A172 (cell line): ENCODE data around the gene C16orf54. TPM values are rescaled to one million over a fixed set of nuclear protein-coding genes. Genes with fewer than 3 reads are reported as not detected.
"Not testable (repeated sequence)": the region's sequence is repeated elsewhere in the genome, so short reads cannot be mapped to it uniquely, and the experiment has no call there.

Source experiments
- DNase-seq: peaks from one replicate; pipeline ENCODE4 v3.0.0-alpha.2; 2015; ENCODE audit warnings: low spot score
- total RNA-seq: library from RNA; depleted of rRNA; stranded (reverse); fragments of >200 nt; shearing (Covaris generic); gene quantifications from 2 replicates; pipeline ENCODE4 v1.2.3, GENCODE V29; 2014; rRNA removed

C16orf54 gene, protein sequence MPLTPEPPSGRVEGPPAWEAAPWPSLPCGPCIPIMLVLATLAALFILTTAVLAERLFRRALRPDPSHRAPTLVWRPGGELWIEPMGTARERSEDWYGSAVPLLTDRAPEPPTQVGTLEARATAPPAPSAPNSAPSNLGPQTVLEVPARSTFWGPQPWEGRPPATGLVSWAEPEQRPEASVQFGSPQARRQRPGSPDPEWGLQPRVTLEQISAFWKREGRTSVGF
- total RNA-seq = 0.09 TPM in 1 of 2 replicates, not detected in the other

DNA sequence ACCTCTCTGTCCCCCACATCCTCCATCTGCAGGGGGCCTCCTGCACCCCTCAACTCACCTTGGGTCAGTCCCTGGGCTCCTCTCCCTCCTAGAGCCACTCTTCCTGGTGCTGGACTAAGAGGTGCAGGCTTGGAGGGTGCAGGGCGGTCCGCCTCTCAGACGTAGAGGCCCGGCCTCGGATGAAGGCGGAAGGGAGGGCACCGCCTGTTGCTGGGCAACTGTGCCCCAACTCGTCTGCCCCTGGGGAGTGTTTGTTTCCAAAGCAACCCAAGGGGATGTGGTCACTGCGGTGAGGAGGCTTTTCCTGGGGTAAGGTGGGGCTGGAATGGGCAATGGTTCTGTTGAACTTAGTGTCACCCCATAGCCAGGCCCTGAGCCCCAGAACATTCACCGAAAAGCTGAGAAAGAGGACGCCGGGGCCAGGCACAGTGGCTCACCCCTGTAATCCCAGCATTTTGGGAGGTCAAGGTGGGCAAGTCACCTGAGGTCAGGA, at the start of gene C16orf54:
TSS of gene C16orf54 (minus strand) at position 138 of the 493 bp plus-strand sequence. CDS start 1,039 bp downstream, outside the sequence.
- no peak for DNase-seq

DNA sequence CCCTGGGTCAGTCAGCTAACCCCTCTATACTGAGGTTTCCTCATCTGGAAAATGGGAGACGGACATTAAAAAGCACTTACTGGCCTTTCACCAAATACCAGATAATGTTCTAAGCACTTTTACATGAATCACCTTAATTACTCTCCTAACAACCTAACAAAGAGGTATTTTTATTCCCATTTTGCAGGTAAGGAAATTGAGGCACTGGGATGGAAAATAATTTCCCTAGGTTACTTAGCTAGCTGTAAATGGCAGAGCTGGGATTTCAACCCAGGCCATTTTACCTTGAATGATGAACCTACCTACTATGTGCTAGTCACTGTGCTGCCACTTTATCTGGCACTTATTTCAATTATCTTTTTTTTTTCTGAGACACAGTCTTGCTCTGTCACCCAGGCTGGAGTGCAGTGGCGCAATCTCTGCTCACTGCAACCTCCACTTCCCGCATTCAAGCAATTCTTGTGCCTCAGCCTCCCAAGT, 48.5 kb upstream of the C16orf54 start:
- no peak for DNase-seq

DNA sequence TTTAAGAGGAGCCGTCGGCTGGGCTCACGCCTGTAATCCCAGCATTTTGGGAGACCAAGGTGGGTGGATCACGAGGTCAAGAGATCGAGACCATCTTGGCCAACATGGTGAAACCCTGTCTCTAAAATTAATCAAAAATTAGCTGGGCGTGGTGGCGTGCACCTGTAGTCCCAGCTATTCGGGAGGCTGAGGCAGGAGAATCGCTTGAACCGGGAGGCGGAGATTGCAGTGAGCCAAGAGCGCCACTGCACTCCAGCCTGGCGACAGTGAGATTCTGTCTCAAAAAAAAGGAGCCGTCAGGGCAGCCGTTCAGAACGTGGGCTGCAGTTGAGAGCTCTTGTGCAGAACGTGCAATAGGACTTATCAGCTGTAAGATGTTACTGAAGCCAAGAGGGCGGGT, 47.4 kb upstream of the C16orf54 start:
- DNase-seq = not testable (repeated sequence)

DNA sequence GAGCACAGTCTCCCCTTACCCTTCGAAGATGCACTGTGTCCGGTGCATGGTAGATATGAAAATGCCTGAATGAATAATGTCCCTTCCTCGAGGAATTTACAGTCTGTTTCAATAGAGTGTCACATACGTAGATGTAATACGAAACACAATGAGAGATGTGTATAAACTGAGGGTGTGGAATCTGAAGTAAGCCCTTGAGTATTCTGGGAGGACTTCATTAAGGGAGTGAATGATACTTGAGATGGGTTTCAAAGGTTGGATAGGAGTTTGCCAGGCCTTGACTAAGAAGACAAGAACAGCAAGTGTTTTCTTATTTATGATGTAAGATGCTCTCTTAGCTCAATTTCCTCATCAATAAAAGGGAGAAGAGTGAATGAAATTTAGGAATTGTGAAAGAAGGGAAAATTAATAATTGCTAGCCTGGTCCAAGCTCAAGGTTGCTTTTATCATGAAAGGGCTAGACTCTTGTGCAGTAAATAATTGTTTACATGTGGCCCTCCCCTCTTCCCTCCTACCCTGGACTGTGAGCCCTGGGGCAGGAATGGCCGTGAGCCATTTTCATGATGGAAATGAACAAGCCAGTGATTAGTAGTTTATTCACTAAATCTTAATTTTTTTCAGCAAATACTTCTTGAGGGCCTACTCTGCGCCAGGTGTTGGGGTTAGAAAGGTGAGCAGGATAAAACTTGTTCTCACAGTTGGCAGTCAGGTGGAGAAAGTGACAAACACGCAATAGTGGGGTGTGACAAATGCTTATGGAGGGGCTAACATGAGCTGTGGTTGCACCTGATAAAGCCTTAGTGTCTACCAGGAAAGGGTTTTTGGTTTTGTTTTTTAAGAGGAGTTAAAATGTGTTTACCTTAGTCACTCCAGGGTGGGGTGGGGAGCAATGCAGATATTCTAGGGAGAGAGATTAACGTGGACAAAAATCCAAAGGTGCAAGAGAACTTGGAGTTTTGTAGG, 46.3 kb upstream of the C16orf54 start:
- no peak for DNase-seq

DNA sequence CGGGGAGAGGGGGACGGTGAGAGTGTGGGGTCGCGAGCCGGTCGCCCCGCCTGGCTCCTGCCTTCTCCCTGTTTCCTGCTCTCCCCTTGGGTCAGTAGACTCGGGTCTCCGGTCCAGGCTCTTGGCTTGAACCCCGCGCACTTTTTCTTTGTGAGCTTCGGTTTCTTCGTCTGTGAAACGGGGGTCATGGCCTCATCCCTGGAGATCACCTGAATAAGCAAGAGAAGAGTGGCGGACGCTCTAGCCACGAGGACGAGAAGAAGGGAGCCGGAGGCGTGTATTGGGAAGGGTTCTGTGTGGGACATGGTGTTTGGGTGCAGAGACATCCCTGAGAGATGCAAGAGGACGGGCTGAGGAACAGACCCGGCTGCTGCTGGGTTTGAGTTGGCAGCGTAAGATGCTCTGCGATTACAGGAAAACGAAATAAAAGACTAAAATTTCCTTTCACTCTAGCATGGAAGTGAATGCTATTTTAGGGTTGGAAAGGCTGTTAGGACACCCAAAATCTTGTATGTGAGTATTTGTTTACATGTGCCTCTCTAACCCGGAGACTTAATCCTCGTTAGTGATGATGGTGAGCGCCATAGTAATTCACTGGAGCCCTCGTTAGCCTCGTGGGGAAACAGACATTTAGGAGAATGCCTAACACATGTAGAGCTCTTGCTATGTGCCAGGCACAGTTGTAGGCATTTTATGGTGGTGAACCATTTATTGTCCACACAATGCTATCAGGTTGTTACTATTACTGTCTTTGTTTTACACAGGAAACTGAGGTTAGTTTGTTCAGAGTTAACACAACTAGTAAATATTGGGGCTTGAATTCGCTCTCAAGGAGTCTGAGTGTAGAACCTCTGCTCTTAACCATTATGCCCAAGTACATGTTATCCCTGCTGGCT, 45.4 kb upstream of the C16orf54 start:
- DNase-seq = no peak

DNA sequence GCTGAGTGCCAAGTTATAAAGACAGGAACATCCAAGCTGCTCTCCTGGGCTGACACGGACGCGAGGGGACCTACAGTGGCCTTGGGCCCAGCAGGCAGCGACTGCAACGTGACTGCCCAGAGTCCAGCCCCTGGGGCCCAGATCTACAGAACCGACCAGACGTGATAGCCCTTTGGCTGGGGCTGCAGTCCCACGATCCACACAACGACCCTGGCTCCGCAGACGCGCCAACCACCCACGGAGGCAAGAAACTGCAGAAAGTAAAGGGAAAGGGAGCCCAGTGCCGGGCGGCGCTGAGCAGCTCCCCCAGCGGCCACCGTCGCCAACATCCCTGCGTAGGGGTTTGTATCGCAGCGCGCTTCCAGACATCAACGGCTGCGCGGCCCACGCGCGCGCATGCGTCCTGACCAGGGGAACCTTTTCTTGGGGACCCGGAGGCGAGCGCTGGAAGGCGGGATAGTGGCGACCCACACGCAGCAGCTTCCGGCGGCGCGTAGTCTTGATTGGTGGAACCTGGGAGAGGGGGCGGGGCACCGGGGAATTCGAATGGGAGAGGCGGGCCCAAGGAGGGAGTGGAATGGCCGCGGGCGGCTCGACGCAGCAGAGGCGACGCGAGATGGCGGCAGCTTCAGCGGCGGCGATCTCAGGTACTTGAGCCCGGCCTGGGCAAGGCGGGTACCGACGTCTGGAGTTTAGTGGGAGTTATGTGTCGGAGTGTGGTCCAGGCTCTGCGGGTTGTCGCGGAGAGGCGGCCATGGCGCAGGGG, 44.6 kb upstream of the C16orf54 start, which contains the start of gene KIF22:
TSS of gene KIF22 (plus strand) at position 569 of the 766 bp plus-strand sequence. CDS start at position 578, 9 bp downstream.
- DNase-seq = peak; percentile 96

DNA sequence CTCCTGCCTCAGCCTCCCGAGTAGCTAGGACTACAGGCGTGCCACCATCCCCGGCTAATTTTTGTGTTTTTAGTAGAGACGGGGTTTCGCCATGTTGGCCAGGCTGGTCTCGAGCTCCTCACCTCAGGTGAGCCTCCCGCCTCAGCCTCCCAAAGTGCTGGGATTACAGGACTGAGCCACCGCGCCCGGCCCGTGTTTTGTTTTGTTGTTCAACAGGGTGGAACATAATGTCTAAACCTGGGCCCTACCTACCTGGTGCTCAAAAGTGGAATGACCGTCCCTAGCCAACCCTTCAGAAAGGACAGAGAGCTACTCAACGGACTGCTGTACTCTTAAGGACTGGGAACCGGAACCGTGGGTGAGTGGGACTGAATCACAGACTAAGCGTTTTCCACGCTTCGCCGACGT, 44.0 kb upstream of the C16orf54 start:
- DNase-seq = no peak

DNA sequence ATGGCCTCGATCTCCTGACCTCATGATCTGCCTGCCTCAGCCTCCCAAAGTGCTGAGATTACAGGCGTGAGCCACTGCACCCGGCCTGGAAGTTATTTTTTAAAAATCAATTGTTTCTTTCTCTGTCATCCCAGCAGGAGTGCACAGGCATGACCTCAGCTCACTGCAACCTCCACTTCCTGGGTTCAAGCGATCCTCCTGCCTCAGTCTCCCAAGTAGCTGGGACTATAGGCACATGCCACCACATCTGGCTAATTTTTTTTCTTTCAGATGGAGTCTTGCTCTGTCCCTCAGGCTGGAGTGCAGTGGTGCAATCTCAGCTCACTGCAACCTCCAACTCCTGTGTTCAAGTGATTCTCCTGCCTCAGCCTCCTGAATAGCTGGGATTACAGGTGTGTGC, 41.4 kb upstream of the C16orf54 start:
- not testable (repeated sequence) for DNase-seq

DNA sequence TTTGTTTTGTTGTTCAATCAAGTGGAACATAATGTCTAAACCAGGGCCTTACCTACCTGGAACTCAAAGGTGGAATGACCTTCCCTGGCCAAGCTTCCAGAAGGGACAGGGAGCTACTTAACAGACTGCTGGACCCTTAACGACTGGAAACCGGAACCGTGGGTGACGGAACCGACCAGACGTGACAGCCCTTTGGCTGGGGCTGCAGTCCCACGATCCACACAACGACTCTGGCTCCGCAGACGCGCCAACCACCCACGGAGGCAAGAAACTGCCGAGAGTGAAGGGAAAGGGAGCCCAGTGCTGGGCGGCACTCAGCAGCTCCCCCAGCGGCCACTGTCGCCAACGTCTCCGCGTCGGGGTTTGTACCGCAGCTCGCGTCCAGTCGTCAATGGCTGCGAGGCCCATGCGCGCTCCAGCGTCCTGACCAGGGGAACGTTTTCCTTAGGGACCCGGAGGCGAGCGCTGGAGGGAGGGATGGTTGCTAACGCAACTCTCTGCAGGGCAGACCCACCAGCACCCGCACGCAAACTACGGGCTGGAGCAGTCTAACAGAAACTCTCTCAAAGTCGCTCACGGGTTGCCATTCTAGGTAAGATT, 39.2 kb upstream of the C16orf54 start:
- DNase-seq = no peak

DNA sequence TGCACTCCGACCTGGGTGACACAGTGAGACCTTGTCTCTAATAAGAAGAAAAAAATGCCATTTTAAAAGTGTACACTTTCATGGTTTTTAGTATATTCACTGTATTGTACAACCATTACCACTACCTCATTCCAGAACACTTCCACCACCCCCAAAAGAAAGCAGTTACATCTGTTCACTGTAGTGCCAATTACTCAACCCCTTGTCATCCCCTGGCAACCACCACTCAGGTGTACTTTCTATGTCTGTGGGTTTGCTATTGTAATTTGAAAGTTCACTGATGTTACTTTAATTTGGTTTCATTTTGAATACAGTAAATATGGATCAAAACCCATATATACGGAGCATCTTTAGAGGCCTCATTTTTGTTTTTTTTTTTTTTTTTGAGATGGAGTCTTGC, 38.4 kb upstream of the C16orf54 start:
- no peak for DNase-seq

DNA sequence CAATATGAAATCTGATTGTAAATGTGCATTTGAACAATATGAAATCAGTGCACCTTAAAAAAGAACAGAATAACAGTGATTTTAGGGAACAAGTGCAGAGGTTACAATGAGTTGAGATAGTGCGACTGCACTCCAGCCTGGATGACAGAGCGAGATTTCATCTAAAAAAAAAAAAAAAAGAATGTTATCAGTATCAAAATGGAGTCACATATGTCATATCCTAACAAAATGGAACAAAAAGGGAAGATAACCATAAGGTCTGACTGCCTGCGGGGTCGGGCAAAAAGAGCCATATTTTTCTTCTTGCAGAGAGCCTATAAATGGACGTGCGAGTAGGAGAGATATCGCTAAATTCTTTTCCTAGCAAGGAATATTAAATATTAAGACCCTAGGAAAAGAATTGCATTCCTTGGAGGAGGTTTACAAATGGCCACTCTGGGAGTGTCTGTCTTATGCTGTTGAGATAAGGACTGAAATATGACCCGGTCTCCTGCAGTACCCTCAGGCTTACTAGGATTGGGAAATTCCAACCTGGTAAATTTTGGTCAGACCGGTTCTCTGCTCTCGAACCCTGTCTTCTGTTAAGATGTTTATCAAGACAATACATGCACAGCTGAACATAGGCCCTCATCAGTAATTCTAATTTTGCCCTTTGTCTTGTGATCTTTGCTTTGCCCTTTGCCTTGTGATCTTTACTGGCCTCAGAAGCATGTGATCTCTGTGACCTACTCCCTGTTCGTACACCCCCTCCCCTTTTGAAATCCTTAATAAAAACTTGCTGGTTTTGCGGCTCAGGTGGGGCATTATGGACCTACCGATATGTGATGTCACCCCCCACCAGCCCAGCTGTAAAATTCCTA, 37.5 kb upstream of the C16orf54 start:
- not testable (repeated sequence) for DNase-seq

DNA sequence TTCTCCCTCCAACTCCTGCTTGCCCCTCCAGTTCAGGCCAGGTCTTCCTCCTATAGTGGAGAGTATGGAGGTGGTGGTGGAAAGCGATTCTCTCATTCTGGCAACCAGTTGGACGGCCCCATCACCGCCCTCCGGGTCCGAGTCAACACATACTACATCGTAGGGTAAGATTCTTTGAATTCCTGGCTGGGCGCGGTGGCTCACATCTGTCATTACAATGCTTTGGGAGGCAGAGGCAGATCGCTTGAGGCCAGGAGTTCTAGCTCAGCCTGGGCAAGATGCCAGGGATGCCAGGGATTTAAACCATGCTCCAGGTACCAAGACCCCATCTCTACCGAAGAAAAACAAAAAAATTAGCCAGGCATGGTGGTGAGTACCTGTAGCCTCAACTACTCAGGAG, 33.7 kb upstream of the C16orf54 start:
- peak; percentile 54 for DNase-seq

DNA sequence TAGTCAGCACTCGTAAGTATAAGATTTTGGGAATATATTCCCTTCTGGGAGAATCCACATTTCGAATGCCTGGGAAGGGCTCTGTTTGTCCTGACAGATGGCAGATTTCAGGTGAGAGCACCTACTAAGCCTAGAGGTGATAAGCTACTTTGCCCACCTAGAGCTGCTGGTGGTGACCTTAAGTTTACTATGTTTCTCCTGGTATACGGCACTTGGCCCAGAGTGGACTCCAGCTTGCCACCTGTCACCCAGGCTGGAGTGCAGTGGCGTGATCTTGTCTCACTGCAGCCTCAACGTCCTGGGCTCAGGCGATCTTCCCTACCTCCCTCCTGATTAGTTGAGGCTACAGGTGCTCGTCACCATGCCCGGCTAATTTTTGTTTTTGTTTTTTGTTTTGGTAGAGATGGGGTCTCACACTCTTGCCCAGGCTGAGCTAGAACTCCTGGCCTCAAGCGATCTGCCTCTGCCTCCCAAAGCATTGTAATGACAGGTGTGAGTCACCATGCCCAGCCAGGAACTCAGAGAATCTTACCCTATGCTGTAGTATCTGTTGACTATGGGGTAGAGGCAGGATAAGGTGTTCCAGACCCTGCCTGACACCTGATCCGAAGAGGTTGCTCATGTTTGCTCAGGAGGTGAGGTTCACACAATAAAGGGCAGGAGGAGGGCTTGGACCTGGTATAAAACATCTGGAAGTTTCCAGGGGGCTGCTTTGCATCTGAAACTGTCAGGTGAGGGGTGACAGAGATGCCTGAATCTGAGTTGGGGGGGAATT, 32.0 kb upstream of the C16orf54 start, which contains the start of gene ZG16:
TSS of gene ZG16 (plus strand) at position 681 of the 775 bp plus-strand sequence. CDS start 1,011 bp downstream, outside the sequence.
- DNase-seq = no peak

DNA sequence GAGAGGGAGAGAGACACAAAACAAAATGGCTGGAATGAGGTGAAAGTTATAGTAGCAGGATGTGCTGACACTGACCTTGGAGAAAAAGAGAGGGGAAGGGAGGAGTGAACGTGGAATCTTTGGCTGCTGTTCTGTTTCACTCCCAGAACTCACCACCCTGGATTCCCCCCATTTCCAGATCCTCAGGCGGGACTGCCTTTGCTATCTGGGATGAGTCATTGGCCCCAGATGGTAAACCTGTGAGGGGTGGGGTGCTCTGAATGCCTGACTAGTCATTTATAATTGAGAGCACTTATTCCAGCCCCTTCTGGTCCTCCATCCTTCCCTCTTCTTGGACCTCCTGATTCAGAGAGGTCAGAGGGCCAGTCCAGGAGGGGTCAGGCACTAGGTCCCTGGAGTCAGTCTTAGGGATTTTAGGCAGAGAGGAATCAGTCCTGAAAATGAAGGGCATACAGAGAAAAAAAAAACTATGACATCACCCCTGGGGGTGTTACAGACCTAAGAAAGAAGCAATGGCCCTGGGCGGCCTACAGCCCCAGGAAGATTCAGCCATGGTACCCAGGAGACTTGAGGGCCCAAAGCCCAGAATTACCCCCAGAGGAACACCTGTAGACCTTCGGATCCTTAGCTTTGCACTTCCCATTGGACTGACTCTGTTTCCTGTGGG, 30.1 kb upstream of the C16orf54 start:
- peak; percentile 89 for DNase-seq

DNA sequence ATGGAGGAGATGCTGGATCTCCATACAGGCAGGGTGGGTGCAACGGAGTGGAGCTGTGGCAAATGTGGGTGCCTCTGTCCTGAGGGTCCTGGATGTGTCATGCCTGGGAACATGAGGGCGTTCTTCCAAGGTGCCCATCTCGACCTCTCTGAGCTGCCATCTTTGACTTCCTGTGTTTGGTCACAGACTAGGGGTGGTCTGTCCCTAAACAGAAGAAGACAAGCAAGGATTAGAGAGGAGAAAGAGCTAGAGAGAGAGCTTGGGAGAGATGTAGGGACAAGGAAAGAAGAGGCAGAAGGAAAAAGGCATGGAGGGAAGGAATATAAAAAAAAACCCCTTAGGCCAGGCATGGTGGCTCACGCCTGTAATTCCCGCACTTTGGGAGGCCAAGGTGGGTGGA, 28.9 kb upstream of the C16orf54 start:
- no peak for DNase-seq

DNA sequence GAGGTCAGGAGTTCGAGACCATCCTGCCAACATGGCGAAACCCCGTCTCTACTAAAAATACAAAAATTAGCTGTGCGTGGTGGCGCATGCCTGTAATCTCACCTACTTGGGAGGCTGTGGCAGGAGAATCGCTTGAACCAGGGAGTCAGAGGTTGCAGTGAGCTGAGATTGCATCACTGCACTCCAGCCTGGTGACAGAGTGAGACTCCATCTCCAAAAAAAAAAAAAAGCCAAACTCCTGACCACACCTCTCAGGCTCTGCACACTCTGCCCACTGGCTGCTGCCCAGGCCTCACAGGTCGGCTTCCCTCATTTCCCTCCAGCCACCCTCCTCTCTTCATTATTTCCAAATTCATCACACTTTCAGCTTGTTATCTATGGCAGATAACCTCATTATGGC, 26.5 kb upstream of the C16orf54 start:
- DNase-seq = not testable (repeated sequence)

DNA sequence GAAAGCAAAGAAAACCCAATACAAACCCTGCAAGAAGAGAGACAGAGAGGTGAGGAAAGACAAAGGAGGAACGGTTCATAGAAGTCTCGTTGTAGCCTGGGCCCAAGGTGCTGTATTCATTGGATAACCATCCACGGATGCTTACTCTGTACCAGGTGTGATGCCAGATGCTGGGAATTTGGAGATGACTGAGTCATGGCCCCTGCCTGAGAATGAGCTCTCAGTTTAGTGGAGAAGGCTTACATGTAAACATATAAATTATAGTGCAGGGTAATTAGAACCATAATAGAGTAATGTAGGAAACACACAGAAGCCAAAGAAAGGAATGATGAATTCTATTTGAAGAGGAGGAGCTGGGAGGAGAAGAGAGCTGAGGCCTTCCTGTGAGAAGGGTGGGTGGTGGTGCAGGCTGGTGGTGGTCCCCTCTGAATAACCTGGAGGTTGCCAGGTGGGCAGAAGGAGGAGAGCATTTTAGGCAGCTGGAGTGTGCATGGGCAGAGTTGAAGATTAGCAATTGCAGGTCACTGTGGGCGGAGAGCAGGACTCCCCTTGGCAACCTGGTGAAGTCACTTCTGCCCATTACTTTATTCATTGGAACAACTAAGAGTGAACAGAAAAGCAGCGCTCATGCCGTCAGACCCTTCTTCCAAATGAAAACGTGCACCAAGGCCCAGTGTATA, 24.6 kb upstream of the C16orf54 start:
- no peak for DNase-seq
